IMR-90 (cell line): ENCODE measurements around the gene DZANK1.
"Not testable (repeated sequence)": the region's sequence is repeated elsewhere in the genome, so short reads cannot be mapped to it uniquely, and the experiment has no call there.

Experiments
- CEBPB ChIP-seq: IDR thresholded peaks from 2 replicates; pipeline ENCODE4 v1.6.1; 2012; ENCODE audit warnings: low read depth, low read length, improper control_type of control experiment
- CTCF ChIP-seq: conservative IDR thresholded peaks from 2 replicates; pipeline ENCODE4 v1.5.1; 2012; ENCODE audit warnings: mild to moderate bottlenecking, low read depth, low read length, improper control_type of control experiment
- ELK1 ChIP-seq: fragments of 150-350 bp; IDR thresholded peaks from 2 replicates; pipeline ENCODE4 v1.6.1; 2016; ENCODE audit warnings: low read depth, mild to moderate bottlenecking, low read length, moderate library complexity, borderline replicate concordance
- POLR2A ChIP-seq: IDR thresholded peaks from 2 replicates; pipeline ENCODE4 v1.6.1; 2012; ENCODE audit warnings: mild to moderate bottlenecking, low read depth, low read length
- USF2 ChIP-seq: fragments of 150-350 bp; IDR thresholded peaks from 2 replicates; pipeline ENCODE4 v1.6.1; 2017; ENCODE audit warnings: mild to moderate bottlenecking, antibody characterized with exemption, low read length, low read depth

GRCh38 chr20:18398713-18399112 is 68.1 kb downstream of the DZANK1 start:
- TF ChIP-seq CTCF, ELK1, USF2, POLR2A, CEBPB: not testable (repeated sequence)
